Measurements from ENCODE around the gene ADAMTS16.

The ADAMTS16 gene

GRCh38 chr5:5198135-5198534 is 58.0 kb downstream of the ADAMTS16 start:
- TF ChIP-seq, protein P1, sequence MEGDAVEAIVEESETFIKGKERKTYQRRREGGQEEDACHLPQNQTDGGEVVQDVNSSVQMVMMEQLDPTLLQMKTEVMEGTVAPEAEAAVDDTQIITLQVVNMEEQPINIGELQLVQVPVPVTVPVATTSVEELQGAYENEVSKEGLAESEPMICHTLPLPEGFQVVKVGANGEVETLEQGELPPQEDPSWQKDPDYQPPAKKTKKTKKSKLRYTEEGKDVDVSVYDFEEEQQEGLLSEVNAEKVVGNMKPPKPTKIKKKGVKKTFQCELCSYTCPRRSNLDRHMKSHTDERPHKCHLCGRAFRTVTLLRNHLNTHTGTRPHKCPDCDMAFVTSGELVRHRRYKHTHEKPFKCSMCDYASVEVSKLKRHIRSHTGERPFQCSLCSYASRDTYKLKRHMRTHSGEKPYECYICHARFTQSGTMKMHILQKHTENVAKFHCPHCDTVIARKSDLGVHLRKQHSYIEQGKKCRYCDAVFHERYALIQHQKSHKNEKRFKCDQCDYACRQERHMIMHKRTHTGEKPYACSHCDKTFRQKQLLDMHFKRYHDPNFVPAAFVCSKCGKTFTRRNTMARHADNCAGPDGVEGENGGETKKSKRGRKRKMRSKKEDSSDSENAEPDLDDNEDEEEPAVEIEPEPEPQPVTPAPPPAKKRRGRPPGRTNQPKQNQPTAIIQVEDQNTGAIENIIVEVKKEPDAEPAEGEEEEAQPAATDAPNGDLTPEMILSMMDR (IDR thresholded peaks at IDR 0.05; ENCODE audit: low read depth, low read length) = no peak
- no peak overlapping the region for H3K4me3 ChIP-seq (ENCODE audit: low read depth, low read length)

DNA sequence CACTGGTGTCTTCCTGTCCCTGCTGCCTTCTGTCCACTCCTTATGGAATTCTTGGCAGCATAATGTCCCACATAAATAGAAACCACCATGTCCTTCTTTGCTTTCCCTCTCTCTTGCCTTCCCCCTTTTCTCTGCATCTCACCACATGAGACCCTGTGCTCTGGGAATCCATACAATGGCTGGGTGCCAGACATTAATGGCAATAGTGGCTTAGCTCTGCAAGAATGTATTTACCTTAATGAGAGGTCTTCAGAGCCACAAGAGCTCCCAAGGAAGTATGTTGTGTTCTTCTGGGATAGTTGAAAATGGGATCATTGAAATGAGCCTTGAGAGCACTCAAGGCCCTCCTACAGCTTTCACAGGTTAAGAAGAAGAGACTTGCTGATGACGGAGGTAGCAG is 58.7 kb downstream of the ADAMTS16 start:
- TF ChIP-seq, protein P1 (IDR thresholded peaks at IDR 0.05; ENCODE audit: low read depth, low read length) = no peak
- no peak overlapping the region for H3K4me3 ChIP-seq (ENCODE audit: low read depth, low read length)

- TF ChIP-seq, protein P1 (IDR thresholded peaks at IDR 0.05; ENCODE audit: low read depth, low read length) = no peak
- no peak overlapping the region for H3K4me3 ChIP-seq (ENCODE audit: low read depth, low read length)
Measured at GRCh38 chr5:5199495-5199894, 59.4 kb downstream of the ADAMTS16 start.

GRCh38 chr5:5200133-5200532 is 60.0 kb downstream of the ADAMTS16 start:
- no peak overlapping the region for H3K4me3 ChIP-seq (ENCODE audit: low read depth, low read length)
- TF ChIP-seq, protein P1 (IDR thresholded peaks at IDR 0.05; ENCODE audit: low read depth, low read length) = no peak

- H3K4me3 ChIP-seq (ENCODE audit: low read depth, low read length) = no peak overlapping the region
- TF ChIP-seq, protein P1 (IDR thresholded peaks at IDR 0.05; ENCODE audit: low read depth, low read length) = no peak
Measured at GRCh38 chr5:5202321-5202720, 62.2 kb downstream of the ADAMTS16 start.

DNA sequence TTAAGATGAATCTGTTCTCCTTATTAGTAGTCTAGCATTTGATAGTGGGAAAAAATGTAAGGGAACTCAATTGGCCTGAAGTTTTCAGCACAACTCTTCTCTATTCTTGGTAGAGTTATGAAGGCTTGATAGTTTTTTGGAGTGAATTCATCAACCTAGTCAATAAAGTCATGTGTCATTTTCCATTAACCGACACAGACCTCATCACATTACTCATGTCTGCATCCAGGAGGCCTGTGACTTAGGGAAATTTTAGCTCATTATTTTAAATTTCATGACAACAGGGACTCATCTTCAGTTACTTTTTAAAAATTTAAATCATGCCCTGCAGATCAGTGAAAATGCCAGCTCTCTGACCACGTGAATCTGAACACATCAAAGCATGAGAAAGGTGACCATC is 63.3 kb downstream of the ADAMTS16 start:
- H3K4me3 ChIP-seq (ENCODE audit: low read depth, low read length) = no peak overlapping the region
- TF ChIP-seq, protein P1 (IDR thresholded peaks at IDR 0.05; ENCODE audit: low read depth, low read length) = no peak

GRCh38 chr5:5207828-5208227 is 67.7 kb downstream of the ADAMTS16 start:
- no peak overlapping the region for H3K4me3 ChIP-seq (ENCODE audit: low read depth, low read length)
- TF ChIP-seq, protein P1 (IDR thresholded peaks at IDR 0.05; ENCODE audit: low read depth, low read length) = no peak

All from WI38 (cell line).